ENCODE measurements around the gene PPP2R5C. TPM values are rescaled to one million over a fixed set of nuclear protein-coding genes. Genes with fewer than 3 reads are reported as not detected.
A peak's percentile ranks its signal among the peaks of the same experiment; 100 is the strongest.

The PPP2R5C gene
- total RNA-seq, 1 donor from 2014 or later, result 198 TPM

GRCh38 chr14:101963656-101964296 is 202.3 kb downstream of the PPP2R5C start:
- no peak for TF ChIP-seq CTCF (IDR thresholded peaks at IDR 0.05; ENCODE audit: borderline replicate concordance)
- Histone ChIP-seq H3K27me3 (ENCODE audit: low read depth) (no peaks in the 10 kb centered on the region), H3K9me3 (replicated peaks) (no peaks in the 10 kb centered on the region), H3K27ac (replicated peaks) (peak overlapping the region; percentile 97), H3K36me3 (peaks cover under 1% of the 10 kb centered on the region), H3K4me1 (peaks cover 74% of the 10 kb centered on the region), H3K4me3 (peak overlapping the region; percentile 98)
- intact Hi-C loops (cut with micrococcal nuclease), result no loop called here
- no peak for DNase-seq

GRCh38 chr14:101964297-101965180 is 203.0 kb downstream of the PPP2R5C start, which contains the start of gene DYNC1H1:
Gene DYNC1H1 (plus strand): TSS chr14:101964573. CDS start chr14:101964692, 119 bp downstream.
- peaks cover 77% of the 10 kb centered on the region for H3K4me1 ChIP-seq
- no peaks in the 10 kb centered on the region for H3K9me3 ChIP-seq (replicated peaks)
- no peaks in the 10 kb centered on the region for H3K27me3 ChIP-seq (ENCODE audit: low read depth)
- DNase-seq, result peak; percentile 97
- no peak for TF ChIP-seq CTCF (IDR thresholded peaks at IDR 0.05; ENCODE audit: borderline replicate concordance)
- peak within 1 kb of the TSS; percentile 97 for H3K27ac ChIP-seq (replicated peaks)
- H3K4me3 ChIP-seq, result peak within 1 kb of the TSS; percentile 98
- intact Hi-C loops (cut with micrococcal nuclease), result no loop called here
- H3K36me3 ChIP-seq, result peaks cover 8% of the 10 kb centered on the region

- no peak for TF ChIP-seq CTCF (IDR thresholded peaks at IDR 0.05; ENCODE audit: borderline replicate concordance)
- H3K4me1 ChIP-seq, result peaks cover 82% of the 10 kb centered on the region
- H3K27me3 ChIP-seq (ENCODE audit: low read depth), result no peaks in the 10 kb centered on the region
- peak; percentile 64 for DNase-seq
- intact Hi-C loops (cut with micrococcal nuclease), result no loop called here
- peaks cover 11% of the 10 kb centered on the region for H3K36me3 ChIP-seq
- no peaks in the 10 kb centered on the region for H3K9me3 ChIP-seq (replicated peaks)
- H3K27ac ChIP-seq (replicated peaks), result peak overlapping the region; percentile 97
- H3K4me3 ChIP-seq, result peak overlapping the region; percentile 98
These were observed 203.7 kb downstream of the PPP2R5C start for GRCh38 chr14:101965181-101965544.

GRCh38 chr14:101965770-101966722 is 204.5 kb downstream of the PPP2R5C start:
- H3K36me3 ChIP-seq, result peaks cover 11% of the 10 kb centered on the region
- peak overlapping the region; percentile 97 for H3K27ac ChIP-seq (replicated peaks)
- DNase-seq, result no peak
- no peaks in the 10 kb centered on the region for H3K9me3 ChIP-seq (replicated peaks)
- TF ChIP-seq CTCF (IDR thresholded peaks at IDR 0.05; ENCODE audit: borderline replicate concordance), result no peak
- intact Hi-C loops (cut with micrococcal nuclease), result no loop called here
- H3K4me3 ChIP-seq, result peak overlapping the region; percentile 98
- H3K27me3 ChIP-seq (ENCODE audit: low read depth), result no peaks in the 10 kb centered on the region
- peaks cover 89% of the 10 kb centered on the region for H3K4me1 ChIP-seq

GRCh38 chr14:101966742-101967141 is 205.2 kb downstream of the PPP2R5C start:
- Histone ChIP-seq H3K27ac (replicated peaks) (peak overlapping the region; percentile 97), H3K9me3 (replicated peaks) (no peaks in the 10 kb centered on the region), H3K4me3 (peak overlapping the region; percentile 98), H3K36me3 (peaks cover 11% of the 10 kb centered on the region), H3K4me1 (peaks cover 90% of the 10 kb centered on the region), H3K27me3 (ENCODE audit: low read depth) (no peaks in the 10 kb centered on the region)
- DNase-seq, result no peak
- no peak for TF ChIP-seq CTCF (IDR thresholded peaks at IDR 0.05; ENCODE audit: borderline replicate concordance)
- intact Hi-C loops (cut with micrococcal nuclease), result no loop called here

All from left ventricle myocardium inferior (tissue), 1 donor.